GM18505 (cell line): ENCODE data around the gene PKNOX1.

Experiments
- ATAC-seq: cut with Tn5 transposase; IDR thresholded peaks from one replicate; pipeline ENCODE4 v1.9.1; 2021; ENCODE audit not compliant: unreplicated experiment
- POLR2A ChIP-seq: IDR thresholded peaks from 4 replicates; pipeline ENCODE4 v1.6.1; 2011; ENCODE audit warnings: borderline replicate concordance; ENCODE audit not compliant: insufficient read depth, insufficient read length; ENCODE audit errors: extremely low read depth

The PKNOX1 gene

GRCh38 chr21:43006874-43007208, 32.5 kb downstream of the PKNOX1 start:
- no peak for ATAC-seq
- TF ChIP-seq POLR2A = no peak

DNA sequence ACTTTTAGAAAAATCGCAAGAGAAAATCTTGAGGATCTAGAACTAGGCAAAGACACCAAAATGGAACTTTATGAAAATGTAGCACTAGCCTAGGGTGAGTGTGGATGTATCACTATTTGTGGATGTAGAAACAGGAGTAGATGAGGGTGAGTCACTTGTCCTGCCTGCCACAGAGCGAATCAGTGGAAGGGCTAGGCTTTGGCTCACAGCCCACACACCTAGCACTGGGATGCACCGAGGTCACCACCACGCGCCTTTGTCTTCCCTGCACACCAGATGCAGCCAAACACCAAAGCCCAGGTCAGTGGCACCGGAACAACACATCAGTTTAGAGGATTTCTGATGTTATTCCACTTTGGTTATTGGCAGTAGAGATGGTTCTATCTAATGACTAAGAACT, 38.2 kb downstream of the PKNOX1 start:
- ATAC-seq = no peak
- no peak for TF ChIP-seq POLR2A

DNA sequence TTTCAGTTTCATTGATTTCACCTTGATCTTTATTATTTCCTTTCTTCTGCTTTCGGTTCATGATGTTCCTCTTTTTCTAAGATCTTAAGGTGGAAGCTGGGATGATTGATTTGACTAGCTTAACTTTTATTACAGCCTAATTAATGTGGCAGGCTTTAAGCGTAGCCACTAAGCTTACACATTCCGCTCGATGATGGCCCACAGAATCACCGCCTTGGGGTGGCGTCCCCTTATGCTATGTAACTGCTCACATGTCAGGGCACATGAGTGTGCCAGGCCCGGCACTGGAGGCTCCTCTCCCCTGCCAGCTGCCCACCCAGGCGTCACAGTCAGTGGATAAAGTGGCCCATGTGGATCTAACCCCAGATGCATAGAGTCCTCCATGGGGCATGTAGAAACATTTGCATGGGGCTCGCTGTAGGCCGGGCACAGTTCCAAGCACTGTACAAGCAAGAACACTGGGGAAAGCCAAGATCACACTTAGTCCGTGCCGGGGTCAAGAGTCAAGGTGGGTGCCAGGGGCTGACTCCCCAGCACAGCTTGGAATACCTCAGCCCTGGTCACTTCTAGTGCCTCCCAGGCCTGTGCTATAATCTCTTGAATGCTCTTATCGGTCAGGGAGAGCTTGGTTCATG, 41.7 kb downstream of the PKNOX1 start:
- TF ChIP-seq POLR2A = no peak
- ATAC-seq = no peak

DNA sequence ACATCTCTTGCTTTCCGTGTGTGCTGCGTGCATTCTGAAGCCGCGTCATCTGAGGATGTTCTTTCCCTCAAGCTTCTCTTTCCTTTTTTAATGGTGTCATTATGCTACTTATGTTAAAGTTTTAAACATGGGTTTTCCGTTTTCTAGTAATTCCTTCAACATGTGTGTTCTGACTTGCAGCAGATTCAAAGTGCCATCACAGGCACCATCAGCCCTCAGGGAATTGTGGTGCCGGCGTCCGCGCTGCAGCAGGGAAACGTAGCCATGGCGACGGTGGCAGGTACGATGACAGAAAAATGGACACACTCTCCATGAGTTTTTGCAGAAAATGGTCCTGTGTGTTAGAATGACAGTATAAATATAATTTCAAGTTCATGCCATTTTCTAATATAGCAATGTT, 42.4 kb downstream of the PKNOX1 start:
- no peak for ATAC-seq
- TF ChIP-seq POLR2A = no peak

GRCh38 chr21:43018519-43018918, 44.2 kb downstream of the PKNOX1 start:
- ATAC-seq = no peak
- TF ChIP-seq POLR2A = no peak

DNA sequence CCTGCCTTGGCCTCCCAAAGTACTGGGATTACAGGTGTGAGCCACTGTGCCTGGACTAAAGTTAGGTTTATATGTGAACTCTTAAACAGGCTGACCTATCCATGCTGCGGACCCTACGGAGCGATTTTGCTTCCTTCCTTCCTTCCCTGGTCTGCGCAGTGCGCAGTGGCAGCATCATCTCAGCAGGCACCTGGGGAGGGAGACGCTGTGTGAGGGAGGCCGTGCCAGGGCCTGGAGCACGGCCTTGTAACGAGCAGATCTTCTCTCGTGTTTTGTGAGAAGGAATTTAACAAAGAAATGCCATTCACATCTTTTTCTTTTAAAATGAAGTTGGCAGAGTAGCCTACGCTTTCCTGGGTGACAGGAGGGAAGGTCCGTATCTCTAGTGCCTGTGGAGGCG, 45.8 kb downstream of the PKNOX1 start:
- TF ChIP-seq POLR2A = no peak
- ATAC-seq = no peak

- no peak for TF ChIP-seq POLR2A
- ATAC-seq = no peak
Observed at GRCh38 chr21:43020771-43021170, 46.4 kb downstream of the PKNOX1 start.

GRCh38 chr21:43021191-43021590, 46.8 kb downstream of the PKNOX1 start:
- no peak for TF ChIP-seq POLR2A
- ATAC-seq = no peak

- TF ChIP-seq POLR2A = no peak
- no peak for ATAC-seq
Observed at GRCh38 chr21:43021756-43022600, 47.6 kb downstream of the PKNOX1 start.

DNA sequence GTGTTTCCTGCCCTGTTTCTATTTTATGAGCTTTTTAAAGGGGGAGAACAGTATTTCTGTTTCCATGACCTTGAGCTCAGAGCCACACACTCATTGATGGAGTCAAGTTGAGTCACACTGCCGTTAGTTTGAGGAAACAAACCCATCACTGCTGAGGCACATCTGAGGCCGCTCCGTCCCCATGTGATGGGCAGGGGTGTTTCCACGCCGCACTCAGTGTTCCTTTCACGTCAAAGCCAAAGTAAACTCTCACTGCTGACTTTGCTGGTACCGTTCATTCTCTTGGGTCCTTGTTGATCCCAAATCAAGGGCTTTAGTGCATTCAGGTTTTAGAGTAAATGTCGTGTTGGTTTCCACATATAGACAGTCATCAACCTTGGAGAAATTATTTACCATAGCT, 48.8 kb downstream of the PKNOX1 start:
- no peak for ATAC-seq
- TF ChIP-seq POLR2A = no peak

GRCh38 chr21:43024439-43025136, 50.2 kb downstream of the PKNOX1 start:
- no peak for ATAC-seq
- no peak for TF ChIP-seq POLR2A

GRCh38 chr21:43025636-43026180, 51.3 kb downstream of the PKNOX1 start:
- TF ChIP-seq POLR2A = no peak
- no peak for ATAC-seq

- ATAC-seq = no peak
- TF ChIP-seq POLR2A = no peak
Observed at GRCh38 chr21:43027846-43028731, 53.7 kb downstream of the PKNOX1 start.
